A549 (cell line): ENCODE measurements around the gene TC2N. TPM values are rescaled to one million over a fixed set of nuclear protein-coding genes. Genes with fewer than 3 reads are reported as not detected.

ENCODE experiments used
- ATAC-seq, 2 experiments: fragments of 200-7000 bp in 1 of 2; fragments of >200 bp in 1 of 2; cut with Nextera tagmentation in 1 of 2; cut with Tn5 transposase in 1 of 2; 3 replicates each; pipeline versions ENCODE4 v1.8.0 to v1.9.1; 2018 to 2020; ENCODE audit warnings: mild to moderate bottlenecking in 1 of 2, moderate library complexity in 1 of 2
- CTCF ChIA-PET: fragments of 300-600 bp; sonication (Branson Sonifier 250); formaldehyde crosslinking; extraction: SDS; loops from one replicate; lab custom pipeline; 2021; ENCODE audit warnings: antibody characterized with exemption, inconsistent platforms; lab: Yijun Ruan, JAX
- POLR2A ChIA-PET: fragments of 350-600 bp; formaldehyde crosslinking; extraction: SDS; loops from one replicate; lab custom pipeline; 2021; ENCODE audit warnings: antibody characterized with exemption, inconsistent platforms; lab: Yijun Ruan, JAX
- DNase-seq, 2 experiments: peaks; one replicate each; pipeline versions ENCODE4 v3.0.0 to v3.0.0-alpha.2; 2011 to 2016; ENCODE audit warnings: low read depth in 1 of 2, low spot score in 1 of 2
- FAIRE-seq: peaks from 2 replicates; lab custom pipeline; 2011; peaks lifted over from hg19 to GRCh38; lab: Jason Lieb, UNC
- H3K27ac ChIP-seq, 2 experiments: fragments of >200 bp; sonication (Bioruptor Twin); formaldehyde crosslinking; 3 replicates each; pipeline ENCODE4 v1.5.1; 2016 to 2017
- H3K4me1 ChIP-seq: fragments of >200 bp; sonication (Bioruptor Twin); formaldehyde crosslinking; 3 replicates; pipeline ENCODE4 v1.6.1; 2016
- H3K4me2 ChIP-seq: fragments of >200 bp; sonication (Bioruptor Twin); formaldehyde crosslinking; 3 replicates; pipeline ENCODE4 v1.6.1; 2016
- H3K4me3 ChIP-seq: fragments of >200 bp; sonication (Bioruptor Twin); formaldehyde crosslinking; 3 replicates; pipeline ENCODE4 v1.5.1; 2016
- H3K9me3 ChIP-seq: fragments of >200 bp; sonication (Bioruptor Twin); formaldehyde crosslinking; 3 replicates; pipeline ENCODE4 v1.6.1; 2016
- BHLHE40 ChIP-seq: IDR thresholded peaks from 2 replicates; pipeline ENCODE4 v1.6.1; 2012; ENCODE audit warnings: low read depth, low read length, inconsistent platforms
- CBX2 ChIP-seq: fragments of 200-600 bp; sonication (generic); IDR thresholded peaks from 2 replicates; pipeline ENCODE4 v1.6.1; 2016; ENCODE audit warnings: low read depth, mild to moderate bottlenecking, borderline replicate concordance
- CEBPB ChIP-seq, 2 experiments: fragments of >200 bp in 1 of 2; sonication (Bioruptor Twin) in 1 of 2; formaldehyde crosslinking in 1 of 2; IDR thresholded peaks; 2 replicates each; pipeline ENCODE4 v1.6.1; 2012 to 2016
- CHD2 ChIP-seq: fragments of 150-350 bp; IDR thresholded peaks from 2 replicates; pipeline ENCODE4 v1.6.1; 2014; ENCODE audit warnings: low read length; ENCODE audit not compliant: partially characterized antibody
- EHMT2 ChIP-seq: fragments of 200-600 bp; sonication (generic); IDR thresholded peaks from 2 replicates; pipeline ENCODE4 v1.6.1; 2016; ENCODE audit warnings: antibody characterized with exemption, low read depth, mild to moderate bottlenecking, moderate library complexity
- EP300 ChIP-seq, 2 experiments: fragments of >200 bp; sonication (Bioruptor Twin); formaldehyde crosslinking; IDR thresholded peaks; 2 replicates in 1 of 2; 3 replicates in 1 of 2; pipeline ENCODE4 v1.6.1; 2016 to 2017
- ESRRA ChIP-seq: fragments of 150-350 bp; IDR thresholded peaks from 2 replicates; pipeline ENCODE4 v1.6.1; 2014; ENCODE audit warnings: mild to moderate bottlenecking, low read length, borderline replicate concordance
- FOSB ChIP-seq: fragments of 250-450 bp; sonication (Bioruptor Pico); IDR thresholded peaks from 2 replicates; pipeline ENCODE4 v1.5.0; 2020; ENCODE audit warnings: mild to moderate bottlenecking, moderate library complexity
- FOSL2 ChIP-seq, 2 experiments: fragments of 450-650 bp in 1 of 2; fragments of >200 bp in 1 of 2; sonication (Bioruptor Twin) in 1 of 2; formaldehyde crosslinking; IDR thresholded peaks; 2 replicates each; pipeline versions ENCODE4 v1.5.0 to v1.6.1; 2016 to 2020; ENCODE audit warnings: mild to moderate bottlenecking in 1 of 2, moderate library complexity in 1 of 2
- GATA3 ChIP-seq: IDR thresholded peaks from 2 replicates; pipeline ENCODE4 v1.6.1; 2012; ENCODE audit warnings: borderline replicate concordance
- JUN ChIP-seq, 2 experiments: fragments of >200 bp; sonication (Bioruptor Twin); formaldehyde crosslinking; IDR thresholded peaks; 2 replicates in 1 of 2; 3 replicates in 1 of 2; pipeline ENCODE4 v1.6.1; 2016 to 2017
- JUNB ChIP-seq: fragments of >200 bp; sonication (Bioruptor Twin); formaldehyde crosslinking; IDR thresholded peaks from 2 replicates; pipeline ENCODE4 v1.6.1; 2016
- KDM5A ChIP-seq: fragments of 200-600 bp; sonication (generic); IDR thresholded peaks from 2 replicates; pipeline ENCODE4 v1.6.1; 2016; ENCODE audit warnings: antibody characterized with exemption, mild to moderate bottlenecking
- MAFK ChIP-seq: fragments of 450-650 bp; IDR thresholded peaks from 2 replicates; pipeline ENCODE4 v1.6.1; 2014; ENCODE audit not compliant: partially characterized antibody
- MAZ ChIP-seq: fragments of 150-350 bp; IDR thresholded peaks from 2 replicates; pipeline ENCODE4 v1.6.1; 2014; ENCODE audit warnings: antibody characterized with exemption, low read depth, low read length, borderline replicate concordance
- MYC ChIP-seq: IDR thresholded peaks from 2 replicates; pipeline ENCODE4 v1.6.1; 2012; ENCODE audit warnings: mild to moderate bottlenecking, inconsistent platforms, low read length, improper control_type of control experiment, borderline replicate concordance
- NFE2L2 ChIP-seq: fragments of 150-350 bp; conservative IDR thresholded peaks from 2 replicates; pipeline ENCODE4 v1.6.1; 2014; ENCODE audit warnings: low read length
- NPAS2 ChIP-seq: fragments of 250-450 bp; sonication (Bioruptor Pico); IDR thresholded peaks from 2 replicates; pipeline ENCODE4 v1.8.0; 2022; ENCODE audit warnings: mild to moderate bottlenecking, moderate library complexity, borderline replicate concordance
- TFCP2L1 ChIP-seq: fragments of 250-450 bp; sonication (Bioruptor Pico); IDR thresholded peaks from 2 replicates; pipeline ENCODE4 v1.5.0; 2021; ENCODE audit warnings: mild to moderate bottlenecking
- TP53 ChIP-seq: fragments of 250-450 bp; sonication (Bioruptor Pico); IDR thresholded peaks from 2 replicates; pipeline ENCODE4 v1.5.0; 2021; ENCODE audit warnings: mild to moderate bottlenecking, moderate library complexity
- ZC3H11A ChIP-seq: fragments of 450-650 bp; IDR thresholded peaks from 2 replicates; pipeline ENCODE4 v1.6.1; 2014; ENCODE audit warnings: antibody characterized with exemption, mild to moderate bottlenecking
- WGBS: methylation state at CpG from one replicate; pipeline ENCODE4 v1.1.6; 2017; ENCODE audit errors: missing lambda C conversion rate; 5-methylcytosine and 5-hydroxymethylcytosine counted together
- polyA plus RNA-seq, 4 experiments: library from polyadenylated mRNA; depleted of rRNA in 3 of 4; stranded (reverse); fragments of >200 nt; fragmentation: RNase III in 1 of 4; extraction: RNeasy Plus Mini Kit Qiagen cat#74134 plus additional on column Dnase treatment in 1 of 4; gene quantifications; 2 replicates in 3 of 4; 3 replicates in 1 of 4; pipeline ENCODE4 v1.2.3, GENCODE V29; 2011 to 2017
- TF ChIP-seq, protein P1 (sequence below): fragments of 150-350 bp; IDR thresholded peaks from 2 replicates; pipeline ENCODE4 v1.6.1; 2014; ENCODE audit warnings: low read depth, mild to moderate bottlenecking, low read length
- TF ChIP-seq, protein P2 (sequence below): fragments of 450-650 bp; IDR thresholded peaks from 2 replicates; pipeline ENCODE4 v1.6.1; 2014; ENCODE audit warnings: antibody characterized with exemption
- TF ChIP-seq, protein P3 (sequence below): IDR thresholded peaks from 2 replicates; pipeline ENCODE4 v1.6.1; 2012
- TF ChIP-seq, protein P4 (sequence below): fragments of >200 bp; sonication (Bioruptor Twin); formaldehyde crosslinking; IDR thresholded peaks from 3 replicates; pipeline ENCODE4 v1.5.1; 2016
- TF ChIP-seq, protein P5 (sequence below): fragments of >200 bp; sonication (Bioruptor Twin); formaldehyde crosslinking; IDR thresholded peaks from 2 replicates; pipeline ENCODE4 v1.6.1; 2016

Gene TC2N
- polyA plus RNA-seq, 2 of the 4 experiments (the other 2 are of a cell fraction) = 0.43 to 5.5 TPM

DNA sequence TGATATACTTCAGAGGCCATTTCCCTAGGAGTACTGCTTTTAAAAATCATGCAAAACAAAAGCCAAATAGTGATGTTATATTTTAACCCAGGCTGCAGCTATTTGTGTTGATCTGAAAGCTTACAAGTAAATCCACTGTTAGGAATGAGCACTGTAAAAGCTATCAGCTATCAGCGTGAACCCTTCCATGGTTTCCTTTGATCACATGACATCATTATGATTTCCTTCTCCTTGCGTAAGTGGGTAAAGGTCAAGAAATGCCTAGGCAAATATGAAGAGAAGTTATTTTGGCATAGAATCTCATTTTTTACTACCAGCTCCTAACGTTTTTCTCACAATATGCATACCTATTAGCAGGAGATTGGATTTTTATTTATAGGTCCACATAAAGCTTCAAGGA is 86.9 kb downstream of the TC2N start:
- FAIRE-seq = peak; percentile 67

DNA sequence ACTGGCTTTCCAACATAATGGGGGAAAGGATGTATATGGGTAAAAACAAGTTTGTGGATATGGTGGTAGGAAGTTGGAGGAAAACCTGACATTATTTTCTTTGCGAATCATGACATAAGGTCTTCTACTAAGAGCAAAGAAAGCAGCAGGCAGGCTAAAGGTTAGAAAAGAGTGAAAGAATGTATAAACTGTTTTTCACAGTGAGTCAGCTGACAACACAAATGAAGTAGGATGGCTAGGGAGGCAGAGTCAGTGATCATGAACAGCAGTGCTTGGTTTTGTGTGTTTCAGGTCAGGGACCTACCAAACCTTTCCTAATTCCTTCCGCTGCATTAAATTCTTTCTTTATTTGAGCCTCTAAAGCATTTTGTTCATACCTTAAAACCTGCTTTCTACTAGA is 89.1 kb downstream of the TC2N start:
- Histone ChIP-seq H3K9me3 (no peaks in the 10 kb centered on the region), H3K4me3 (no peak overlapping the region), H3K4me2 (no peak overlapping the region), H3K27ac (no peak overlapping the region), H3K4me1 (peaks cover 9% of the 10 kb centered on the region; the same call in 2 of the 3 replicates)
- FAIRE-seq (no peak), DNase-seq (no peak), ATAC-seq (no peak)
- TF ChIP-seq EP300 (IDR thresholded peaks at IDR 0.05) (no peak), CHD2 (no peak), BHLHE40 (no peak), ESRRA (no peak), ZC3H11A (no peak), FOSL2 (IDR thresholded peaks at IDR 0.05) (no peak), FOSL2 (CRISPR knock-in tag; IDR thresholded peaks at IDR 0.05) (no peak)
- TF ChIP-seq, protein P1, sequence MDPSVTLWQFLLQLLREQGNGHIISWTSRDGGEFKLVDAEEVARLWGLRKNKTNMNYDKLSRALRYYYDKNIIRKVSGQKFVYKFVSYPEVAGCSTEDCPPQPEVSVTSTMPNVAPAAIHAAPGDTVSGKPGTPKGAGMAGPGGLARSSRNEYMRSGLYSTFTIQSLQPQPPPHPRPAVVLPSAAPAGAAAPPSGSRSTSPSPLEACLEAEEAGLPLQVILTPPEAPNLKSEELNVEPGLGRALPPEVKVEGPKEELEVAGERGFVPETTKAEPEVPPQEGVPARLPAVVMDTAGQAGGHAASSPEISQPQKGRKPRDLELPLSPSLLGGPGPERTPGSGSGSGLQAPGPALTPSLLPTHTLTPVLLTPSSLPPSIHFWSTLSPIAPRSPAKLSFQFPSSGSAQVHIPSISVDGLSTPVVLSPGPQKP = no peak
- TF ChIP-seq, protein P2, sequence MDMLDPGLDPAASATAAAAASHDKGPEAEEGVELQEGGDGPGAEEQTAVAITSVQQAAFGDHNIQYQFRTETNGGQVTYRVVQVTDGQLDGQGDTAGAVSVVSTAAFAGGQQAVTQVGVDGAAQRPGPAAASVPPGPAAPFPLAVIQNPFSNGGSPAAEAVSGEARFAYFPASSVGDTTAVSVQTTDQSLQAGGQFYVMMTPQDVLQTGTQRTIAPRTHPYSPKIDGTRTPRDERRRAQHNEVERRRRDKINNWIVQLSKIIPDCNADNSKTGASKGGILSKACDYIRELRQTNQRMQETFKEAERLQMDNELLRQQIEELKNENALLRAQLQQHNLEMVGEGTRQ = no peak
- TF ChIP-seq, protein P3, sequence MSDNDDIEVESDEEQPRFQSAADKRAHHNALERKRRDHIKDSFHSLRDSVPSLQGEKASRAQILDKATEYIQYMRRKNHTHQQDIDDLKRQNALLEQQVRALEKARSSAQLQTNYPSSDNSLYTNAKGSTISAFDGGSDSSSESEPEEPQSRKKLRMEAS = no peak
- 95% methylated on average over 2 of the region's 2 CpGs for WGBS
- POLR2A ChIA-PET = no interaction called here
- CTCF ChIA-PET = no interaction called here

More for the DNA sequence above, 86.9 kb downstream of the TC2N start:
- ATAC-seq = no peak
- peak in 1 of 2 experiments; percentile 16; a peak in 1 of 4 replicates for TF ChIP-seq CEBPB (IDR thresholded peaks at IDR 0.05)
- no peak for TF ChIP-seq GATA3
- TF ChIP-seq, all 56 proteins: peak for 1
- H3K4me1 ChIP-seq = peaks cover 9% of the 10 kb centered on the region; the same call in 2 of the 3 replicates
- no peak overlapping the region for H3K27ac ChIP-seq
- peak overlapping the region; percentile 48 for H3K4me2 ChIP-seq
- no peaks in the 10 kb centered on the region for H3K9me3 ChIP-seq
- no peak overlapping the region for H3K4me3 ChIP-seq
- peak in 1 of 2 experiments; percentile 13 for DNase-seq
- ChIA-PET CTCF (interaction anchor here (1.5 kb wide), 1 partner anchor 27 kb away, joined by 3 read pairs; no protein-coding TSS in a partner anchor), POLR2A (no interaction called here)
- WGBS = 27% methylated on average over 3 of the region's 3 CpGs

DNA sequence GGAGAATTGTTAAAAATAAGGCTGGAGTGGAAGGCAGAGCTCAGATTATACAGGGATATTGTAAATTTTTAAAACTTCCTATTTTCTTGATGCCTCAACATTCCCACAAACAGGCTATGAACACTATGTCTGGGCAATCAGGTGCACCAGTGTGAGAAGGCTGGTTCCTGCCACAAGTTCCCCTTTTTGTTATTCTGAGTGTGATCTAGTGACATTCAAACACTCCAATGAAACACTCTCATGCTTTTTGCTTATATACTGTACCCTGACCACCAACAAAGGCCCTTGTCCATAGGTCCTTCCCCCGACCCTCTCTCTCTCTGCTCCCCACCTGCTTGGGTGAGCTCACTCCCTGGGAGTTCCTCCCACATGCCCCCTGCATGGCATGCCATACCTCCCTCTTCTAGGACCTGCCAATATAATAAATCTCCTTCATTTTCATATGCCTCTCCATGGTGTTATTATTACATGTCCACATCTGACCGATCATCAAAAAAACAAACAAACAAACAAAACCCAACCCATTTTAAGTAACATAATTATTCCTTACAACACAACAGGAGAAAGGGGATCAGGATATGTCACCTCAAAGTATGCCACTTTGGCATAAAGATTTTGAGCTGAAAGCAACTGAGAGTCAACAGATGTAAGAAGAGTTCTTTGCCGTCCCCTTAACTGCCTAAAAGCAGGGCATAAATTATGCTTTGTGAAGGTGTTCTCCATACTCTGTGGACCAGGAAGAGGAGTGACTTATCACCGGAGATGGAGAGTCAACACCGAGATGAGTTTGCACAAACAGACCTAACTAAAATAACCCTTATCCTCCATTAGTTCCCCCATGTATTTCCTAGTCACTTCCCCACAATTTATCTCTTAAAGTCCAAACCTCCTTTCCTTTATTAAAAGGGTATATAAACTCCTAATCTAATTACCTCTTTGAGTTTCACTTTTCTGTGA is 92.9 kb downstream of the TC2N start:
- ChIA-PET POLR2A (no interaction called here), CTCF (no interaction called here)
- WGBS = 57% methylated on average over 5 of the region's 5 CpGs
- DNase-seq = no peak
- no peak overlapping the region for H3K4me2 ChIP-seq
- H3K4me3 ChIP-seq = no peak overlapping the region
- TF ChIP-seq, protein P3 = no peak
- TF ChIP-seq TP53 = no peak
- no peak for TF ChIP-seq MAZ
- no peak for TF ChIP-seq KDM5A
- no peak for TF ChIP-seq EP300 (IDR thresholded peaks at IDR 0.05)
- TF ChIP-seq NFE2L2 = no peak
- TF ChIP-seq TFCP2L1 (CRISPR knock-in tag) = no peak
- TF ChIP-seq FOSB (CRISPR knock-in tag) = no peak
- TF ChIP-seq, protein P4, sequence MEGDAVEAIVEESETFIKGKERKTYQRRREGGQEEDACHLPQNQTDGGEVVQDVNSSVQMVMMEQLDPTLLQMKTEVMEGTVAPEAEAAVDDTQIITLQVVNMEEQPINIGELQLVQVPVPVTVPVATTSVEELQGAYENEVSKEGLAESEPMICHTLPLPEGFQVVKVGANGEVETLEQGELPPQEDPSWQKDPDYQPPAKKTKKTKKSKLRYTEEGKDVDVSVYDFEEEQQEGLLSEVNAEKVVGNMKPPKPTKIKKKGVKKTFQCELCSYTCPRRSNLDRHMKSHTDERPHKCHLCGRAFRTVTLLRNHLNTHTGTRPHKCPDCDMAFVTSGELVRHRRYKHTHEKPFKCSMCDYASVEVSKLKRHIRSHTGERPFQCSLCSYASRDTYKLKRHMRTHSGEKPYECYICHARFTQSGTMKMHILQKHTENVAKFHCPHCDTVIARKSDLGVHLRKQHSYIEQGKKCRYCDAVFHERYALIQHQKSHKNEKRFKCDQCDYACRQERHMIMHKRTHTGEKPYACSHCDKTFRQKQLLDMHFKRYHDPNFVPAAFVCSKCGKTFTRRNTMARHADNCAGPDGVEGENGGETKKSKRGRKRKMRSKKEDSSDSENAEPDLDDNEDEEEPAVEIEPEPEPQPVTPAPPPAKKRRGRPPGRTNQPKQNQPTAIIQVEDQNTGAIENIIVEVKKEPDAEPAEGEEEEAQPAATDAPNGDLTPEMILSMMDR = no peak
- no peak for TF ChIP-seq MYC
- no peak for TF ChIP-seq EHMT2
- TF ChIP-seq JUNB = no peak
- no peak for TF ChIP-seq CBX2
- TF ChIP-seq, protein P5, sequence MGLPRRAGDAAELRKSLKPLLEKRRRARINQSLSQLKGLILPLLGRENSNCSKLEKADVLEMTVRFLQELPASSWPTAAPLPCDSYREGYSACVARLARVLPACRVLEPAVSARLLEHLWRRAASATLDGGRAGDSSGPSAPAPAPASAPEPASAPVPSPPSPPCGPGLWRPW = no peak
- TF ChIP-seq CEBPB (IDR thresholded peaks at IDR 0.05) = no peak
- no peak for TF ChIP-seq GATA3
- TF ChIP-seq NPAS2 (CRISPR knock-in tag) = no peak
- no peak for TF ChIP-seq JUN (IDR thresholded peaks at IDR 0.05)
- TF ChIP-seq MAFK = no peak
- no peaks in the 10 kb centered on the region for H3K4me1 ChIP-seq
- no peak for FAIRE-seq
- no peak for ATAC-seq
- no peaks in the 10 kb centered on the region for H3K9me3 ChIP-seq
- no peak overlapping the region for H3K27ac ChIP-seq
